ENCODE measurements around the gene METTL16.
A peak's percentile ranks its signal among the peaks of the same experiment; 100 is the strongest.

METTL16 gene

DNA sequence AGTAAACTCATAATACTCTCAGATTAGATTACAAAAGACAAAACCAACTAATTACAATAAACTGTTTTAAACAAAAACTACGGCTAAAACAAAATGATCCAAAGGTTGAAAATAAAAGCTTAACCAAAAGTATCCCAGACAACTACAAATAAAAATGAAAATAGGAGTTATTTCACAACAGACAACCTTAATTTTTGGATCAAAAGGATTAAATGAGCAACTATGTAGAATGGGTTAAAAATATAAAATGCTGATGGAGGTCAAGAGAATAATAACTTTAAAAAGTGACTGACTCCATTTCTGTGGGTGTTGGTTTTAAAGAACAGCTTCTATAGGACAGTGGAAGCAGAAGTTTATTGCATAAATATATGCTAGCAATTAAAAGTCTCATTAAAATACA is 28.6 kb downstream of the METTL16 start:
- H4K20me1 ChIP-seq (ENCODE audit: insufficient read depth, low read length), result no peaks in the 10 kb centered on the region
- no peaks in the 10 kb centered on the region for H3K27me3 ChIP-seq (ENCODE audit: insufficient read depth, low read length)
- H3F3A ChIP-seq (ENCODE audit: insufficient read depth, low read length), result no peaks in the 10 kb centered on the region
- H3K9ac ChIP-seq (ENCODE audit: low read length), result no peak overlapping the region
- no peaks in the 10 kb centered on the region for H3K9me2 ChIP-seq (ENCODE audit: low read depth, low read length)
- no peak overlapping the region for H2AFZ ChIP-seq (ENCODE audit: low read length)
- H3K36me3 ChIP-seq (ENCODE audit: insufficient read depth, low read length), result peaks cover 18% of the 10 kb centered on the region; the same call in 1 of the 2 replicates
- no peaks in the 10 kb centered on the region for H3K9me3 ChIP-seq (ENCODE audit: low read length)
- TF ChIP-seq, protein P1, sequence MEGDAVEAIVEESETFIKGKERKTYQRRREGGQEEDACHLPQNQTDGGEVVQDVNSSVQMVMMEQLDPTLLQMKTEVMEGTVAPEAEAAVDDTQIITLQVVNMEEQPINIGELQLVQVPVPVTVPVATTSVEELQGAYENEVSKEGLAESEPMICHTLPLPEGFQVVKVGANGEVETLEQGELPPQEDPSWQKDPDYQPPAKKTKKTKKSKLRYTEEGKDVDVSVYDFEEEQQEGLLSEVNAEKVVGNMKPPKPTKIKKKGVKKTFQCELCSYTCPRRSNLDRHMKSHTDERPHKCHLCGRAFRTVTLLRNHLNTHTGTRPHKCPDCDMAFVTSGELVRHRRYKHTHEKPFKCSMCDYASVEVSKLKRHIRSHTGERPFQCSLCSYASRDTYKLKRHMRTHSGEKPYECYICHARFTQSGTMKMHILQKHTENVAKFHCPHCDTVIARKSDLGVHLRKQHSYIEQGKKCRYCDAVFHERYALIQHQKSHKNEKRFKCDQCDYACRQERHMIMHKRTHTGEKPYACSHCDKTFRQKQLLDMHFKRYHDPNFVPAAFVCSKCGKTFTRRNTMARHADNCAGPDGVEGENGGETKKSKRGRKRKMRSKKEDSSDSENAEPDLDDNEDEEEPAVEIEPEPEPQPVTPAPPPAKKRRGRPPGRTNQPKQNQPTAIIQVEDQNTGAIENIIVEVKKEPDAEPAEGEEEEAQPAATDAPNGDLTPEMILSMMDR (IDR thresholded peaks at IDR 0.05; ENCODE audit: low read length), result no peak
- no peak overlapping the region for H3K27ac ChIP-seq (ENCODE audit: low read depth, low read length, poor library complexity, severe bottlenecking)
- H3K4me1 ChIP-seq (ENCODE audit: insufficient read depth, low read length, severe bottlenecking), result peaks cover 34% of the 10 kb centered on the region
- no peak overlapping the region for H3K4me2 ChIP-seq (ENCODE audit: low read length)
- H3K4me3 ChIP-seq (ENCODE audit: low read depth, low read length, poor library complexity, severe bottlenecking), result no peak overlapping the region
- peaks cover 65% of the 10 kb centered on the region for H3K79me2 ChIP-seq (ENCODE audit: insufficient read depth, low read length)

DNA sequence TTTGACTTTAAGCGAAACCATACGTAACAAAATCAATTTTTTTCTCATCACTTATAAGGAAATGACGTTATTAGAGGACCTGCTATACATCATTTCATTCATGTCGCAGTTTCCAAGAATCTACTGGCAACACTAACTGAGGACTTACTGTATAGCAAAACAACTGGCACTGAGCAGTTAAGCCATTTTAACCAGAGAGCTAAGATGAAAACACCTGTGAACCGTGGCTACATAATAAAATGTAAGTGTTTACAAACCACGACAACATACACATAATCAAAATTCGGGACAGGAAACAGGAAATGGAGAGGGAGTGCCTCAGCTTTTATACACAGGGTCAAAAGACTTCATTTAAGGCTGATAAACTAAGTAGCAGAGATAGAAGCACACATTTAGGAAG is 29.5 kb downstream of the METTL16 start:
- H3K27ac ChIP-seq (ENCODE audit: low read depth, low read length, poor library complexity, severe bottlenecking), result peak overlapping the region; percentile 51
- peaks cover 57% of the 10 kb centered on the region for H3K79me2 ChIP-seq (ENCODE audit: insufficient read depth, low read length)
- no peaks in the 10 kb centered on the region for H3K9me3 ChIP-seq (ENCODE audit: low read length)
- H4K20me1 ChIP-seq (ENCODE audit: insufficient read depth, low read length), result no peaks in the 10 kb centered on the region
- no peaks in the 10 kb centered on the region for H3K9me2 ChIP-seq (ENCODE audit: low read depth, low read length)
- H3K4me2 ChIP-seq (ENCODE audit: low read length), result peak overlapping the region; percentile 9; the same call in 1 of the 2 replicates
- H2AFZ ChIP-seq (ENCODE audit: low read length), result no peak overlapping the region
- no peak for TF ChIP-seq EZH2 (IDR thresholded peaks at IDR 0.05; ENCODE audit: borderline replicate concordance, low read length)
- TF ChIP-seq, protein P1 (IDR thresholded peaks at IDR 0.05; ENCODE audit: low read length), result no peak
- H3K4me3 ChIP-seq (ENCODE audit: low read depth, low read length, poor library complexity, severe bottlenecking), result no peak overlapping the region
- peaks cover 27% of the 10 kb centered on the region for H3K36me3 ChIP-seq (ENCODE audit: insufficient read depth, low read length)
- H3K27me3 ChIP-seq (ENCODE audit: insufficient read depth, low read length), result no peaks in the 10 kb centered on the region
- peaks cover 34% of the 10 kb centered on the region for H3K4me1 ChIP-seq (ENCODE audit: insufficient read depth, low read length, severe bottlenecking)
- H3F3A ChIP-seq (ENCODE audit: insufficient read depth, low read length), result no peaks in the 10 kb centered on the region
- H3K9ac ChIP-seq (ENCODE audit: low read length), result no peak overlapping the region

DNA sequence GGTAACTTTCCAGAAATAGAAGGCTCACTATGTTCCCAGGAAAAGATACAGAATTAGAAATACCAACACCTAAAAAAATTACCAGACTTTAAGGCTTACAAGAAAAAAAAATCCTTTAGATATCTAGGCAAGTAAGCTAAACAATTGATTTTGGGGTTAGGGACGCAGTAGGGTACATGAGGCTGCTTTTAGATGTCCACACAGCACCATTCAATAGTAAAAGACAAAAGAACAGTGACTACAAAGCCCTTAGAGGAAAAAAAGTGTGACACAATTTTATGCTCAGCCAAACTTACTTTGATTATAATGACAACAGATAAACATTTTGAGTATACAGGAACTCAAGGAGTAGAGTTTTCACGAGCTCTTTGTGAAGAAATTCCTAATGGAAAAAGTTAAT is 29.9 kb downstream of the METTL16 start:
- no peak overlapping the region for H3K27ac ChIP-seq (ENCODE audit: low read depth, low read length, poor library complexity, severe bottlenecking)
- H3K9me3 ChIP-seq (ENCODE audit: low read length), result no peaks in the 10 kb centered on the region
- peaks cover 34% of the 10 kb centered on the region for H3K4me1 ChIP-seq (ENCODE audit: insufficient read depth, low read length, severe bottlenecking)
- no peak for TF ChIP-seq EZH2 (IDR thresholded peaks at IDR 0.05; ENCODE audit: borderline replicate concordance, low read length)
- TF ChIP-seq, protein P1 (IDR thresholded peaks at IDR 0.05; ENCODE audit: low read length), result no peak
- no peaks in the 10 kb centered on the region for H3K27me3 ChIP-seq (ENCODE audit: insufficient read depth, low read length)
- no peak overlapping the region for H3K4me3 ChIP-seq (ENCODE audit: low read depth, low read length, poor library complexity, severe bottlenecking)
- peaks cover 30% of the 10 kb centered on the region for H3K36me3 ChIP-seq (ENCODE audit: insufficient read depth, low read length)
- H3K9me2 ChIP-seq (ENCODE audit: low read depth, low read length), result no peaks in the 10 kb centered on the region
- no peak overlapping the region for H3K4me2 ChIP-seq (ENCODE audit: low read length)
- no peak overlapping the region for H2AFZ ChIP-seq (ENCODE audit: low read length)
- H3K9ac ChIP-seq (ENCODE audit: low read length), result no peak overlapping the region
- no peaks in the 10 kb centered on the region for H3F3A ChIP-seq (ENCODE audit: insufficient read depth, low read length)
- H4K20me1 ChIP-seq (ENCODE audit: insufficient read depth, low read length), result no peaks in the 10 kb centered on the region
- peaks cover 53% of the 10 kb centered on the region for H3K79me2 ChIP-seq (ENCODE audit: insufficient read depth, low read length)

Measured in OCI-LY1 (cell line).